K562 (cell line): Measurements from ENCODE around the gene FTO. TPM values are rescaled to one million over a fixed set of nuclear protein-coding genes. Genes with fewer than 3 reads are reported as not detected.

Experiments
- ATAC-seq: fragments of 200-7000 bp; cut with Tn5 transposase; 3 replicates; pipeline ENCODE4 v1.9.1; 2020; ENCODE audit warnings: moderate library complexity
- BruUV-seq: library from RNA; stranded (reverse); fragments of 400-500 nt; replicated peaks from 2 replicates; lab custom pipeline; 2021; lab: Mats Ljungman, UMichigan
- CTCF ChIA-PET: fragments of 300-600 bp; formaldehyde crosslinking; extraction: SDS; loops from one replicate; lab custom pipeline; 2021; ENCODE audit warnings: low intra/inter-chr PET ratio; lab: Yijun Ruan, JAX
- POLR2A ChIA-PET: fragments of 300-600, 350-650 bp; sonication (Branson Sonifier 250); formaldehyde crosslinking; extraction: SDS; loops from one replicate; lab custom pipeline; 2021; ENCODE audit warnings: antibody characterized with exemption, inconsistent platforms; lab: Yijun Ruan, JAX
- DNase-seq, 4 experiments: peaks; one replicate each; pipeline versions ENCODE4 v3.0.0 to v3.0.0-alpha.2; 2011 to 2018; ENCODE audit warnings: low spot score in 3 of 4, mixed read lengths in 3 of 4; ENCODE audit errors: extremely low read depth in 1 of 4
- FAIRE-seq: peaks from 2 replicates; lab custom pipeline; 2011; peaks lifted over from hg19 to GRCh38; lab: Jason Lieb, UNC
- H2AFZ ChIP-seq: 2 replicates; pipeline ENCODE4 v1.6.0; 2011; ENCODE audit warnings: low read depth, low read length, control low read depth, inconsistent platforms
- H3K27ac ChIP-seq: fragments of 200-600 bp; 3 replicates; pipeline ENCODE4 v1.8.0; 2011; ENCODE audit warnings: low read depth, mild to moderate bottlenecking, control low read depth, inconsistent platforms, low read length, moderate library complexity, mixed read lengths; ENCODE audit errors: extremely low read depth
- H3K27me3 ChIP-seq, 2 experiments: fragments of 300-600 bp in 1 of 2; 2 replicates in 1 of 2; 3 replicates in 1 of 2; pipeline versions ENCODE4 v1.6.0 to v1.8.0; 2011; ENCODE audit warnings: inconsistent platforms in 2 of 2, low read length in 2 of 2, mild to moderate bottlenecking in 1 of 2, mixed read lengths in 1 of 2, moderate library complexity in 1 of 2; ENCODE audit not compliant: control insufficient read depth in 2 of 2, insufficient read depth in 2 of 2
- H3K36me3 ChIP-seq: fragments of 300-600 bp; 3 replicates; pipeline ENCODE4 v1.8.0; 2011; ENCODE audit warnings: mild to moderate bottlenecking, low read length, inconsistent platforms; ENCODE audit not compliant: control insufficient read depth, insufficient read depth
- H3K4me1 ChIP-seq, 2 experiments: fragments of 200-600 bp in 1 of 2; replicated peaks in 1 of 2; 2 replicates in 1 of 2; 3 replicates in 1 of 2; pipeline versions ENCODE4 v1.5.1 to v1.8.0; 2011; ENCODE audit warnings: inconsistent platforms in 2 of 2, low read length in 2 of 2, mild to moderate bottlenecking in 1 of 2, mixed read lengths in 1 of 2, moderate library complexity in 1 of 2; ENCODE audit not compliant: control insufficient read depth in 2 of 2, insufficient read depth in 2 of 2
- H3K4me2 ChIP-seq: 2 replicates; pipeline ENCODE4 v1.6.1; 2011; ENCODE audit warnings: low read length, control low read depth, inconsistent platforms, mixed read lengths; ENCODE audit not compliant: insufficient read depth
- H3K4me3 ChIP-seq: fragments of 200-600 bp; sonication (generic), shearing (Covaris generic); 2 replicates; pipeline ENCODE4 v1.5.1; 2016; ENCODE audit warnings: control low read depth, inconsistent platforms
- H3K79me2 ChIP-seq: fragments of 200-600 bp; 3 replicates; pipeline ENCODE4 v1.8.0; 2011; ENCODE audit warnings: low read length, inconsistent platforms; ENCODE audit not compliant: control insufficient read depth, insufficient read depth
- H3K9ac ChIP-seq, 2 experiments: 2 replicates each; pipeline versions ENCODE4 v1.6.0 to v1.6.1; 2011; ENCODE audit warnings: low read depth in 2 of 2, low read length in 2 of 2, control low read depth in 1 of 2, inconsistent platforms in 1 of 2, mild to moderate bottlenecking in 1 of 2, mixed read lengths in 1 of 2; ENCODE audit not compliant: insufficient read depth in 1 of 2
- H3K9me1 ChIP-seq: one replicate; pipeline ENCODE4 v1.6.0; 2011; ENCODE audit warnings: inconsistent platforms, mild to moderate bottlenecking, low read length, moderate library complexity; ENCODE audit not compliant: control insufficient read depth, insufficient read depth
- H3K9me3 ChIP-seq: replicated peaks from 2 replicates; pipeline ENCODE4 v1.5.1; 2011; ENCODE audit warnings: low read depth, low read length, inconsistent platforms; ENCODE audit not compliant: control insufficient read depth, insufficient read depth
- H4K20me1 ChIP-seq: replicated peaks from 2 replicates; pipeline ENCODE4 v1.6.1; 2011; ENCODE audit warnings: low read length, inconsistent platforms, mixed read lengths; ENCODE audit not compliant: control insufficient read depth, insufficient read depth
- EWSR1 ChIP-seq: fragments of 450-650 bp; IDR thresholded peaks from 2 replicates; pipeline ENCODE4 v1.6.1; 2018; ENCODE audit warnings: borderline replicate concordance, mild to moderate bottlenecking, low read depth, moderate library complexity; ENCODE audit not compliant: partially characterized antibody
- NR1H2 ChIP-seq: sonication (generic); formaldehyde crosslinking; IDR thresholded peaks from 2 replicates; pipeline ENCODE4 v1.4.0; 2020; ENCODE audit warnings: mild to moderate bottlenecking, missing genetic modification reagents
- RBM34 ChIP-seq: fragments of 200-400 bp; formaldehyde crosslinking; IDR thresholded peaks from 2 replicates; pipeline ENCODE4 v1.6.1; 2018; ENCODE audit warnings: low read length, borderline replicate concordance; ENCODE audit not compliant: insufficient read depth
- RHOXF2B ChIP-seq: fragments of 250-450 bp; sonication (Bioruptor Pico); conservative IDR thresholded peaks from 2 replicates; pipeline ENCODE4 v1.5.1; 2021
- ZFP30 ChIP-seq: fragments of 250-450 bp; sonication (Bioruptor Pico); IDR thresholded peaks from 2 replicates; pipeline ENCODE4 v1.8.0; 2022; ENCODE audit warnings: moderate library complexity, mild to moderate bottlenecking, inconsistent platforms, borderline replicate concordance
- ZSCAN32 ChIP-seq: fragments of 450-650 bp; formaldehyde crosslinking; IDR thresholded peaks from 2 replicates; pipeline ENCODE4 v1.4.0; 2020; ENCODE audit warnings: mild to moderate bottlenecking, moderate library complexity
- WGBS: fragments of 100-300 bp; shearing (Covaris generic); methylation state at CpG from one replicate; pipeline ENCODE4 v1.1.6; 2016; ENCODE audit warnings: low coverage, mixed read lengths; ENCODE audit not compliant: insufficient coverage; ENCODE audit errors: missing lambda C conversion rate; 5-methylcytosine and 5-hydroxymethylcytosine counted together
- in situ Hi-C: fragments of 300-500 bp; cut with MboI; formaldehyde crosslinking; loops from 4 replicates; pipeline ENCODE4 v1.15.0; 2018; ENCODE audit warnings: inconsistent platforms, mixed read lengths
- intact Hi-C: fragments of 100-400 bp; cut with micrococcal nuclease; formaldehyde crosslinking; loops from 2 replicates; pipeline ENCODE4 v1.14.2; 2022
- polyA plus RNA-seq, 8 experiments: library from polyadenylated mRNA; depleted of rRNA in 4 of 8; stranded (reverse) in 5 of 8; unstranded in 3 of 8; fragments of >200 nt; fragmentation: Nextera tagmentation in 2 of 8; fragmentation: Illumina TruSeq in 1 of 8; extraction: Ambion mirVana in 2 of 8; extraction: Trizol in 1 of 8; gene quantifications; 2 replicates each; pipeline versions ENCODE4 v1.2.1 to v1.2.3, GENCODE V29; 2011 to 2014; ENCODE audit warnings: inconsistent platforms in 1 of 8, missing spikeins in 1 of 8
- total RNA-seq, 7 experiments: library from RNA; depleted of rRNA in 6 of 7; stranded (reverse); fragments of >200 nt in 6 of 7; fragmentation: Illumina TruSeq in 2 of 7; extraction: Trizol in 2 of 7; gene quantifications; 2 replicates each; pipeline versions ENCODE4 v1.2.1 to v1.2.3, GENCODE V29; 2011 to 2021; ENCODE audit warnings: low replicate concordance in 1 of 7
- TF ChIP-seq, protein P1 (sequence below), 3 experiments: IDR thresholded peaks in 2 of 3; conservative IDR thresholded peaks in 1 of 3; 2 replicates each; pipeline ENCODE4 v1.5.1; 2011 to 2012; ENCODE audit warnings: low read length in 3 of 3, mild to moderate bottlenecking in 3 of 3, control low read depth in 2 of 3, improper control_type of control experiment in 1 of 3, inconsistent platforms in 1 of 3, low read depth in 1 of 3, mixed read lengths in 1 of 3, moderate library complexity in 1 of 3; ENCODE audit not compliant: insufficient read depth in 2 of 3
- TF ChIP-seq, protein P2 (sequence below): sonication (generic); IDR thresholded peaks from 2 replicates; pipeline ENCODE4 v1.6.1; 2016
- TF ChIP-seq, protein P3 (sequence below): fragments of 450-650 bp; formaldehyde crosslinking; IDR thresholded peaks from 2 replicates; pipeline ENCODE4 v1.4.0; 2020; ENCODE audit warnings: mild to moderate bottlenecking

FTO gene
- total and polyA plus RNA-seq, 9 of the 15 experiments (the other 6 are each of a cell fraction or from before 2014, with no cell fraction given) = 11.3 to 27.7 (median 25.5) TPM

DNA sequence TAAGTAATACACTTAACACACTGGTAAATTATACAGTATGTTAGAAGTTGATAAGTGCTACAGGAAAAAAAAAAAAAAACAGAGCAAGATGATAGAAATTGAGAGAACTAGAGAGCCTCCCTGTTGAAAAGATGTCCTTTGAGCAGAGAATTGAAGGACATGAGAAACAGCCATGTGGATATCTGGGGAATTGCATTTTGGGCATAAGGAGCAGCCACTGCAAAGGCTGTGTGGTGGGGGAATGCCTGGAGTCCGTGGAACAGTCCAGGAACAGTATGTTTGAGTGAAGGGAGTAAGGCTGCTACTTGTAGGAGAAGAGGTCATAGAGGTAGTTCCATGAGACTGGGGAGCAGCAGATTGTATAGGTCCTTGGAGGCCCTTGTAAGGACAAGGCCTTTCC lies 178.4 kb downstream of the FTO start:
- FAIRE-seq (no peak), DNase-seq (no peak), ATAC-seq (peak; percentile 64)
- H3K9me3 ChIP-seq = no peaks in the 10 kb centered on the region
- in situ Hi-C loops = no loop called here
- H3K27me3 ChIP-seq = no peaks in the 10 kb centered on the region
- no peaks in the 10 kb centered on the region for H4K20me1 ChIP-seq
- no peak overlapping the region for H3K4me3 ChIP-seq
- H3K36me3 ChIP-seq = 0 out of 3 replicates have a peak, but pooled peaks cover 5% of the 10 kb centered on the region
- TF ChIP-seq RHOXF2B (CRISPR knock-in tag) = no peak
- TF ChIP-seq, protein P1, sequence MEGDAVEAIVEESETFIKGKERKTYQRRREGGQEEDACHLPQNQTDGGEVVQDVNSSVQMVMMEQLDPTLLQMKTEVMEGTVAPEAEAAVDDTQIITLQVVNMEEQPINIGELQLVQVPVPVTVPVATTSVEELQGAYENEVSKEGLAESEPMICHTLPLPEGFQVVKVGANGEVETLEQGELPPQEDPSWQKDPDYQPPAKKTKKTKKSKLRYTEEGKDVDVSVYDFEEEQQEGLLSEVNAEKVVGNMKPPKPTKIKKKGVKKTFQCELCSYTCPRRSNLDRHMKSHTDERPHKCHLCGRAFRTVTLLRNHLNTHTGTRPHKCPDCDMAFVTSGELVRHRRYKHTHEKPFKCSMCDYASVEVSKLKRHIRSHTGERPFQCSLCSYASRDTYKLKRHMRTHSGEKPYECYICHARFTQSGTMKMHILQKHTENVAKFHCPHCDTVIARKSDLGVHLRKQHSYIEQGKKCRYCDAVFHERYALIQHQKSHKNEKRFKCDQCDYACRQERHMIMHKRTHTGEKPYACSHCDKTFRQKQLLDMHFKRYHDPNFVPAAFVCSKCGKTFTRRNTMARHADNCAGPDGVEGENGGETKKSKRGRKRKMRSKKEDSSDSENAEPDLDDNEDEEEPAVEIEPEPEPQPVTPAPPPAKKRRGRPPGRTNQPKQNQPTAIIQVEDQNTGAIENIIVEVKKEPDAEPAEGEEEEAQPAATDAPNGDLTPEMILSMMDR (IDR thresholded peaks at IDR 0.05 in 2 of 3, conservative IDR thresholded peaks at IDR 0.05 in 1 of 3; ENCODE audit: insufficient read depth in 2 of 3, low read depth in 1 of 3, low read length in 3 of 3) = 0 out of 6 replicates have a peak, but pooled peaks of 1 of the 3 experiments have one; percentile 1
- H3K9me1 ChIP-seq = no peaks in the 10 kb centered on the region
- CTCF ChIA-PET = no interaction called here
- H3K27ac ChIP-seq = no peak overlapping the region
- 17% methylated on average over 1 of the region's 1 CpG for WGBS
- POLR2A ChIA-PET = interaction anchor here (0.6 kb wide), 1 partner anchor 18 kb away, joined by 3 read pairs; no protein-coding TSS in a partner anchor
- no peaks in the 10 kb centered on the region for H3K79me2 ChIP-seq
- intact Hi-C loops = no loop called here
- BruUV-seq = no TSS peak
- H2AFZ ChIP-seq = no peak overlapping the region
- H3K4me2 ChIP-seq = no peak overlapping the region
- no peaks in the 10 kb centered on the region; a peak in 1 of 5 replicates for H3K4me1 ChIP-seq
- no peak overlapping the region for H3K9ac ChIP-seq

DNA sequence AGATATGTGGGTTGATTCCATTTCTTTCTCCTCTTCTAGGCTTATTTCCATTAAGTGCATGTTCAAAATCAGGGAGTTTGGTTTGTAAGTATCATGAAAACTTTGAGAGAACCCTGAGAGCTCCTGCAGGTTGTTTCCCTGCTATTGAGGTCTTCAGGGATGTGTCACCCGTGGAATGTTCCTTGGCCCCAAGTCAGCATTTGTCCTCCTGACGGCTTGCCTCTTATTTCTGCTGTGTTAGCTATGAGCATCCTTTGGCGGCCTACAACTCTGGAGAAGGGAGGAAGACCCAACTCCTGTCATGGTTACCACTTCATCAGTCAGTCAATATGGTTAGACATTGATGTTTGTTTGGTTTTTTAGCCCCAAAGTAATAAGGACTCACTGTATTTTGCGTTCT lies 180.8 kb downstream of the FTO start:
- no peak overlapping the region for H3K4me3 ChIP-seq
- H3K27ac ChIP-seq = no peak overlapping the region
- ATAC-seq = no peak
- H3K9ac ChIP-seq = no peak overlapping the region
- WGBS = 41% methylated on average over 3 of the region's 4 CpGs
- POLR2A ChIA-PET = no interaction called here
- no peaks in the 10 kb centered on the region; a peak in 1 of 5 replicates for H3K4me1 ChIP-seq
- no peak overlapping the region for H3K4me2 ChIP-seq
- H4K20me1 ChIP-seq = no peaks in the 10 kb centered on the region
- in situ Hi-C loops (no loop called here), intact Hi-C loops (no loop called here)
- FAIRE-seq = no peak
- no peaks in the 10 kb centered on the region for H3K79me2 ChIP-seq
- TF ChIP-seq EWSR1 (no peak), ZSCAN32 (CRISPR knock-in tag) (no peak), NR1H2 (CRISPR knock-in tag) (no peak), ZFP30 (CRISPR knock-in tag) (no peak), RBM34 (no peak)
- TF ChIP-seq, protein P2, sequence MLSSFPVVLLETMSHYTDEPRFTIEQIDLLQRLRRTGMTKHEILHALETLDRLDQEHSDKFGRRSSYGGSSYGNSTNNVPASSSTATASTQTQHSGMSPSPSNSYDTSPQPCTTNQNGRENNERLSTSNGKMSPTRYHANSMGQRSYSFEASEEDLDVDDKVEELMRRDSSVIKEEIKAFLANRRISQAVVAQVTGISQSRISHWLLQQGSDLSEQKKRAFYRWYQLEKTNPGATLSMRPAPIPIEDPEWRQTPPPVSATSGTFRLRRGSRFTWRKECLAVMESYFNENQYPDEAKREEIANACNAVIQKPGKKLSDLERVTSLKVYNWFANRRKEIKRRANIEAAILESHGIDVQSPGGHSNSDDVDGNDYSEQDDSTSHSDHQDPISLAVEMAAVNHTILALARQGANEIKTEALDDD = no peak
- TF ChIP-seq, protein P3, sequence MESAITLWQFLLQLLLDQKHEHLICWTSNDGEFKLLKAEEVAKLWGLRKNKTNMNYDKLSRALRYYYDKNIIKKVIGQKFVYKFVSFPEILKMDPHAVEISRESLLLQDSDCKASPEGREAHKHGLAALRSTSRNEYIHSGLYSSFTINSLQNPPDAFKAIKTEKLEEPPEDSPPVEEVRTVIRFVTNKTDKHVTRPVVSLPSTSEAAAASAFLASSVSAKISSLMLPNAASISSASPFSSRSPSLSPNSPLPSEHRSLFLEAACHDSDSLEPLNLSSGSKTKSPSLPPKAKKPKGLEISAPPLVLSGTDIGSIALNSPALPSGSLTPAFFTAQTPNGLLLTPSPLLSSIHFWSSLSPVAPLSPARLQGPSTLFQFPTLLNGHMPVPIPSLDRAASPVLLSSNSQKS (CRISPR knock-in tag) = no peak
- TF ChIP-seq, all 486 proteins: peak for 0
- no peaks in the 10 kb centered on the region for H3K27me3 ChIP-seq
- DNase-seq = no peak
- BruUV-seq = no TSS peak
- H2AFZ ChIP-seq = no peak overlapping the region
- H3K9me3 ChIP-seq = no peaks in the 10 kb centered on the region
- CTCF ChIA-PET = no interaction called here
- H3K36me3 ChIP-seq = 0 out of 3 replicates have a peak, but pooled peaks cover 5% of the 10 kb centered on the region
- H3K9me1 ChIP-seq = no peaks in the 10 kb centered on the region
